Large intestine (tissue), 12 donors: ENCODE measurements around the gene SHROOM4. TPM values are rescaled to one million over a fixed set of nuclear protein-coding genes. Genes with fewer than 3 reads are reported as not detected.

Experiments
- DNase-seq, 2 donors: peaks; one replicate each; pipeline versions ENCODE4 v3.0.0 to v3.0.0-alpha.2; 2013
- H3K27ac ChIP-seq: one replicate; pipeline ENCODE4 v1.5.1; 2013; ENCODE audit warnings: low read length
- H3K27me3 ChIP-seq: 2 replicates; pipeline ENCODE4 v1.6.1; 2013; ENCODE audit warnings: low read length; ENCODE audit not compliant: control insufficient read depth, insufficient read depth
- H3K36me3 ChIP-seq: 2 replicates; pipeline ENCODE4 v1.6.1; 2013; ENCODE audit warnings: low read length; ENCODE audit not compliant: control insufficient read depth, insufficient read depth
- H3K4me1 ChIP-seq: one replicate; pipeline ENCODE4 v1.6.1; 2013; ENCODE audit warnings: low read length; ENCODE audit not compliant: control insufficient read depth, insufficient read depth
- H3K4me3 ChIP-seq: one replicate; pipeline ENCODE4 v1.5.1; 2013; ENCODE audit warnings: low read length
- H3K9me3 ChIP-seq: one replicate; pipeline ENCODE4 v1.6.1; 2013; ENCODE audit warnings: mild to moderate bottlenecking, low read depth, low read length, moderate library complexity; ENCODE audit not compliant: control insufficient read depth
- WGBS: methylation state at CpG from one replicate; pipeline ENCODE4 v1.1.5; 2013; ENCODE audit warnings: low lambda C conversion rate; ENCODE audit not compliant: insufficient coverage; 5-methylcytosine and 5-hydroxymethylcytosine counted together
- long read RNA-seq, 11 donors: transcript quantifications; one replicate each; lab custom pipeline, GENCODE V29; 2026
- polyA plus RNA-seq: library from polyadenylated mRNA; unstranded; fragments of 120-200 nt; gene quantifications from one replicate; pipeline ENCODE4 v1.2.1, GENCODE V29; 2013

SHROOM4 gene, protein sequence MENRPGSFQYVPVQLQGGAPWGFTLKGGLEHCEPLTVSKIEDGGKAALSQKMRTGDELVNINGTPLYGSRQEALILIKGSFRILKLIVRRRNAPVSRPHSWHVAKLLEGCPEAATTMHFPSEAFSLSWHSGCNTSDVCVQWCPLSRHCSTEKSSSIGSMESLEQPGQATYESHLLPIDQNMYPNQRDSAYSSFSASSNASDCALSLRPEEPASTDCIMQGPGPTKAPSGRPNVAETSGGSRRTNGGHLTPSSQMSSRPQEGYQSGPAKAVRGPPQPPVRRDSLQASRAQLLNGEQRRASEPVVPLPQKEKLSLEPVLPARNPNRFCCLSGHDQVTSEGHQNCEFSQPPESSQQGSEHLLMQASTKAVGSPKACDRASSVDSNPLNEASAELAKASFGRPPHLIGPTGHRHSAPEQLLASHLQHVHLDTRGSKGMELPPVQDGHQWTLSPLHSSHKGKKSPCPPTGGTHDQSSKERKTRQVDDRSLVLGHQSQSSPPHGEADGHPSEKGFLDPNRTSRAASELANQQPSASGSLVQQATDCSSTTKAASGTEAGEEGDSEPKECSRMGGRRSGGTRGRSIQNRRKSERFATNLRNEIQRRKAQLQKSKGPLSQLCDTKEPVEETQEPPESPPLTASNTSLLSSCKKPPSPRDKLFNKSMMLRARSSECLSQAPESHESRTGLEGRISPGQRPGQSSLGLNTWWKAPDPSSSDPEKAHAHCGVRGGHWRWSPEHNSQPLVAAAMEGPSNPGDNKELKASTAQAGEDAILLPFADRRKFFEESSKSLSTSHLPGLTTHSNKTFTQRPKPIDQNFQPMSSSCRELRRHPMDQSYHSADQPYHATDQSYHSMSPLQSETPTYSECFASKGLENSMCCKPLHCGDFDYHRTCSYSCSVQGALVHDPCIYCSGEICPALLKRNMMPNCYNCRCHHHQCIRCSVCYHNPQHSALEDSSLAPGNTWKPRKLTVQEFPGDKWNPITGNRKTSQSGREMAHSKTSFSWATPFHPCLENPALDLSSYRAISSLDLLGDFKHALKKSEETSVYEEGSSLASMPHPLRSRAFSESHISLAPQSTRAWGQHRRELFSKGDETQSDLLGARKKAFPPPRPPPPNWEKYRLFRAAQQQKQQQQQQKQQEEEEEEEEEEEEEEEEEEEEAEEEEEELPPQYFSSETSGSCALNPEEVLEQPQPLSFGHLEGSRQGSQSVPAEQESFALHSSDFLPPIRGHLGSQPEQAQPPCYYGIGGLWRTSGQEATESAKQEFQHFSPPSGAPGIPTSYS (N-terminal part only)
- 4.5 TPM for polyA plus RNA-seq
- long read RNA-seq, donor 1, full-length matches to known transcripts, result 1 of 1 reads
- long read RNA-seq, donor 1, partial matches to known transcripts, result 0 of 1 reads
- long read RNA-seq, donor 1, other reads (novel, unspliced or antisense), result 0 of 1 reads
- long read RNA-seq, donor 2, result 0 reads
- long read RNA-seq, donor 3, result 0 reads
- long read RNA-seq, donor 4, result 0 reads
- long read RNA-seq, donor 5, result 0 reads
- long read RNA-seq, donor 6, result 0 reads
- long read RNA-seq, donor 7, result 0 reads
- long read RNA-seq, donor 8, result 0 reads
- long read RNA-seq, donor 9, result 0 reads
- long read RNA-seq, donor 10, result 0 reads
- long read RNA-seq, donor 11, result 0 reads

DNA sequence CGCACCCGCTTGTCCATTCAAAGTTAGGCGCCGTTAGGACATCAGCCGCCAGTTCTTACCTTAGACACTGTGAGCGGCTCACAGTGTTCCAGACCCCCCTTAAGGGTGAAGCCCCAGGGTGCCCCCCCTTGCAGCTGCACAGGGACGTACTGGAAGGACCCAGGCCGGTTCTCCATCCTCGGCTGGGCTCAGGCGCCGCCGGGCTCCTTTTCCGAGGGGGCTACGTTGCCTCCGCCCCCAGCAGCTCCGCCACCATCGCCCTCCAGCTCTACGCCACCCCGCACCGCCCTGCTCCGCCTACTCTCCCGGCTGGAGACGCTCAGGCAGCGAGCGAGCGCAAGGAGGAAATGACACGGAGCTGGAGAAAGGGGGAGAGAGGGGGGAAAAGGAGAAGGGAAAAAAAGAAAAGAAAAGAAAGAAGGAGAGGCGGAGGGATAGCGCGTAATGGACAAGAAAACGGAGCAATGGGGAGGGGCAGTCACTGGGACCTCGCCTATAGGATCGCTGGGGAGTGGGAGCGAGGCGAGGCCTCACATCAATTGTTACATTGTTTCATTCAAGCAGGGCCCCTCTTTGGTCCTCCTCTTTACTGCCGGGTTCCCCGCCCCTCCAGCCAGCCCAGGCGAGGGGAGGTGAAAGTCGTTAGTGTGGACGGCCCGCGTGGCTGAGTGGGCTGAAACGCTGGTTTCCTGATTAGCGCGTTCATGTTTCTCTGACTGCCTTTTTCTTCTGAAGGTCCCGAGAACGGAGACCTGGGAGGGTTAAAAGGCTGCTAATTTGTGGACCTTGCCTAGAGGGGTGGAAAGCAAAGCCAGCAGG, at the start of gene SHROOM4:
TSS of gene SHROOM4 (minus strand) at position 352 of the 819 bp plus-strand sequence. CDS start at position 176, 176 bp downstream.
- H3K27ac ChIP-seq, result peak within 1 kb of the TSS; percentile 78
- WGBS, result 0% methylated on average over 6 of the region's 47 CpGs

DNA sequence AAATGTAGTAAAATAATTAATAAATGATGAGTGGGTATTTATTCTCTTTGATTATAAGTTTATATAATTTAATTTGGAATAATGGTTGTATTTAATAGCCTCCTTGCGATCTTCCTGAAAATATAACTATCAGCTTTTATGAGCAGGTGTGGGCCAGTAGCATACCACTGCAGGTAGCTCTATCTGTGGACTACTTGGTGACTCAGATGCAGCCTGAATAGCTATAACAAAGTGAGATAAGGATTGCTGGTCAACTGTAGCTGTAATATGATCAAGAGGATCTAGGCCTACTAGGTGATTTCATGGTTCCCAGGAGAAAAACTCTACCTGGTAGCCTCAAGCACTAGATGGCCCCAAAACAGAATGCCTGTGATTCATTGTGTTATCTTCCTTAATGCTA, 49.5 kb upstream of the SHROOM4 start:
- Histone ChIP-seq H3K4me3 (no peak overlapping the region), H3K36me3 (no peaks in the 10 kb centered on the region), H3K4me1 (no peaks in the 10 kb centered on the region), H3K27me3 (no peaks in the 10 kb centered on the region), H3K9me3 (no peaks in the 10 kb centered on the region), H3K27ac (no peak overlapping the region)
- WGBS, result no CpG with 5 or more reads among the region's 1 CpG
- DNase-seq, result peak; percentile 7 to 10

More for the DNA sequence above, at the start of gene SHROOM4:
- Histone ChIP-seq H3K9me3 (no peaks in the 10 kb centered on the region), H3K27me3 (no peaks in the 10 kb centered on the region), H3K4me3 (peak within 1 kb of the TSS; percentile 71), H3K36me3 (no peaks in the 10 kb centered on the region), H3K4me1 (peaks cover 6% of the 10 kb centered on the region)
- peak; percentile 38 to 74 for DNase-seq

DNA sequence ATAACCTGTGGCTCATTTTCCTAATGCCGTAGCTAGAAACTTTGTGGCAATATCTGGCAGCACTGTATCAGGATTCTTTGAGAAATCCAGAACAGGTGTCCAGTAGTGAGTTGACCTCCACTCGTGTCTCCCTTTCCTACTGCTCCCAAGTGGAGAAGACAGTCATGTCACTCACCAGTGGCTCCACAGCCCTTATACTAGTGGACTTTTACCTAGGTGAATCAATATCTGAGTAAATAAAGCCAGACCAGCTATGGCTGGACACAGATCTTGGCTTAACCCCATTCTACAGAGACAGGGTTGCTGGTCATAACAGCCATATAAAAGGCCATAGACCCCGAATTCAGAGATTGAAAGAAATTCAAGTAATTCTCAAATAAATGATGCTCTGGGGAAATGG, 46.5 kb upstream of the SHROOM4 start:
- no CpG with 5 or more reads among the region's 3 CpGs for WGBS
- Histone ChIP-seq H3K4me3 (no peak overlapping the region), H3K9me3 (no peaks in the 10 kb centered on the region), H3K27ac (no peak overlapping the region), H3K36me3 (no peaks in the 10 kb centered on the region), H3K27me3 (no peaks in the 10 kb centered on the region), H3K4me1 (no peaks in the 10 kb centered on the region)
- DNase-seq, result no peak

DNA sequence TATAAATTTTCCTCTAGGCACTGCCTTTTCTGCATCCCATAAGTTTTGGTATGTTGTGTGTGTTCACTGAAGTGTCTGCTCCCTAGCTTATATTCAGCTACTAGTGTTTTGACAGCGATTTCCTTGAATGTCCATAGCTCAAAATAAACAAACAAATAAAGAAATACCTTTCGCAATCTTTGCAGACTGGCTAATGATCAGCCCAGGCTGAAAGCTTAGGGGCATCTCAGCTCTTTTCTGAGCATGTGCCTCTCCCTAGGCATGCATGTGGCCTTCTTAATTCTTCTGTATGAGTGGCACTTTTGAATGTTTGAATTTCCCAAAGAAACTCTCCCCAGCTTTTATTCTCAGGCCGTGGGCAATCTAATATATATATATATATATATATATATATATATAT, 44.6 kb upstream of the SHROOM4 start:
- no peaks in the 10 kb centered on the region for H3K36me3 ChIP-seq
- no peak for DNase-seq
- H3K27ac ChIP-seq, result no peak overlapping the region
- H3K4me3 ChIP-seq, result no peak overlapping the region
- no peaks in the 10 kb centered on the region for H3K9me3 ChIP-seq
- no peaks in the 10 kb centered on the region for H3K27me3 ChIP-seq
- no peaks in the 10 kb centered on the region for H3K4me1 ChIP-seq
- no CpG with 5 or more reads among the region's 3 CpGs for WGBS

DNA sequence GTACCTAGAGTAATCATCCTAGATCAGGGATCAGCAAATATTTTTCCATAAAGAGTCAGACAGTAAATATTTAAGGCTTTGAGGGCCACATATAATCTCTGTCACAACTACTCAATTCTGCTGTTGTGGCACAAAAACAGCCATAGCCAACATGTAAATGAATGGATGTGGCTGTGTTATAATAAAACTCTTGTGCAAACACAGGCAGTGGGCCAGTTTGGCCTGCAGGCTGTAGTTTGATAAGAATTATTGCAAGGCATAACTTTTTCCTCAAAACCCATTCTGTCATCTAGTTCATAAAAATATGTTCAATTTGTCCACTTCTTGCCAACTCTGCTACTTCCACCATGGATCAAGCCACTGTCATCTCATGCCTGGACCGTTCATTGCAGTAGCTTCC, 39.4 kb upstream of the SHROOM4 start:
- Histone ChIP-seq H3K36me3 (no peaks in the 10 kb centered on the region), H3K27ac (no peak overlapping the region), H3K4me1 (no peaks in the 10 kb centered on the region), H3K27me3 (no peaks in the 10 kb centered on the region), H3K9me3 (no peaks in the 10 kb centered on the region), H3K4me3 (no peak overlapping the region)
- no peak for DNase-seq
- no CpG with 5 or more reads among the region's 1 CpG for whole genome bisulfite sequencing

DNA sequence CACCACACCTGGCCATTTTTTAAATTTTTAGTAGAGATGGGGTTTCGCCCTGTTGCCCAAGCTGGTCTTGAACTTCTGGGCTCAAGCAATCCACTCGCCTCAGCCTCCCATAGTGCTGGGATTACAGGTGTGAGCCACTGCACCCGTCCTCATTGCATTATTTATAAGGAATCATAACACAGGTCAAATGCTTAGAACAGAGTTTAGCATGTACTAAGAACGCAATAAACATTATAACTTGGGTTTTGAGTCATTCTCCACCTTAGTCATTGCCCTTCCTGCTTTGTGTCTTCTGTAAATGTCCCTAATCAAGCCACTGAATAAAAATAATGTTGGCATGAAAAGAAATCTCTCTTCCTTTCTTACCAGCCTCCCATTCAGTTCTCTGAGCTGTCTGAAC, 38.5 kb upstream of the SHROOM4 start:
- no peak overlapping the region for H3K27ac ChIP-seq
- no CpG with 5 or more reads among the region's 4 CpGs for WGBS
- no peaks in the 10 kb centered on the region for H3K36me3 ChIP-seq
- H3K27me3 ChIP-seq, result no peaks in the 10 kb centered on the region
- no peak overlapping the region for H3K4me3 ChIP-seq
- DNase-seq, result no peak
- no peaks in the 10 kb centered on the region for H3K9me3 ChIP-seq
- no peaks in the 10 kb centered on the region for H3K4me1 ChIP-seq

DNA sequence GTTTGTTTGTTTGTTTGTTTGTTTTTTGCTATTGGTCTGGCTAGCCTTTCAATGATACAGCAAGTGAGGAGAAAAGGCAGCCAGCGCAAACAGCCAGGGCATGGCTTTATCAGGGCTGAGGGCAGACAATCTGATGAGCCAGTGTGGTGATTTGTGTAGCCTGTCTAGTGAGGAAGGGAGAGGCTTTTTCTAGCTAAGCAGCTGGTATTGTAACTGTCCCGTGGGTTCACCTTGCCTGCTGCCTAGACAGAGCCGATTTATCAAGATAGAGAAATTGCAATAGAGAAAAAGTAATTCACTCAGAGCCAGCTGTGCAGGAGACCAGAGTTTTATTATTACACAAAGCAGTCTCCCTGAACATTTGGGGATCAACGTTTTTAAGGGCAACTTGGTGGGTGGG, 28.2 kb upstream of the SHROOM4 start:
- no peaks in the 10 kb centered on the region for H3K36me3 ChIP-seq
- no peak overlapping the region for H3K27ac ChIP-seq
- H3K4me1 ChIP-seq, result no peaks in the 10 kb centered on the region
- no peaks in the 10 kb centered on the region for H3K27me3 ChIP-seq
- no peaks in the 10 kb centered on the region for H3K9me3 ChIP-seq
- no CpG with 5 or more reads among the region's 4 CpGs for WGBS
- H3K4me3 ChIP-seq, result no peak overlapping the region
- DNase-seq, result no peak

DNA sequence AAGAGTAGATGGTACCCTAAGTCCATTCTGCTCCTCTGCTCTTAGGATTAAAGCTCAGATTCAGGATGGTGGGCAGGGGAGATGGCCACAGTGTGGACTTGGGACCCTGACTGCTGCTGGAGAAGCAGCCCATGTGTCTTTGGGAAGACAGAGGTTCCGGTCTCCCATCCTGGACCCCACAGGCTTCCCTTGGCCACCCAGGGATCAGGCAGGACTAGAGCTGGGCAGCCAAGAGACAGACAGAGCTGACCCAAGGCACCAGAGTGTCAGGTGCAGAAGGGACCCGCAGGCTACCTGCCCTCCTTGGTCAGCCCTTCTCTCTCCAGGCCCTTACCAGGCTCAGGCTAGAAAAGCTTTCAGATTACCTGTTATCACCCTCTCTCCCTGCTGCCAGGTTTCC, 25.7 kb upstream of the SHROOM4 start:
- Histone ChIP-seq H3K4me1 (no peaks in the 10 kb centered on the region), H3K9me3 (no peaks in the 10 kb centered on the region), H3K27ac (no peak overlapping the region), H3K36me3 (no peaks in the 10 kb centered on the region), H3K4me3 (no peak overlapping the region), H3K27me3 (no peaks in the 10 kb centered on the region)
- no CpG with 5 or more reads among the region's 2 CpGs for WGBS
- DNase-seq, result no peak

DNA sequence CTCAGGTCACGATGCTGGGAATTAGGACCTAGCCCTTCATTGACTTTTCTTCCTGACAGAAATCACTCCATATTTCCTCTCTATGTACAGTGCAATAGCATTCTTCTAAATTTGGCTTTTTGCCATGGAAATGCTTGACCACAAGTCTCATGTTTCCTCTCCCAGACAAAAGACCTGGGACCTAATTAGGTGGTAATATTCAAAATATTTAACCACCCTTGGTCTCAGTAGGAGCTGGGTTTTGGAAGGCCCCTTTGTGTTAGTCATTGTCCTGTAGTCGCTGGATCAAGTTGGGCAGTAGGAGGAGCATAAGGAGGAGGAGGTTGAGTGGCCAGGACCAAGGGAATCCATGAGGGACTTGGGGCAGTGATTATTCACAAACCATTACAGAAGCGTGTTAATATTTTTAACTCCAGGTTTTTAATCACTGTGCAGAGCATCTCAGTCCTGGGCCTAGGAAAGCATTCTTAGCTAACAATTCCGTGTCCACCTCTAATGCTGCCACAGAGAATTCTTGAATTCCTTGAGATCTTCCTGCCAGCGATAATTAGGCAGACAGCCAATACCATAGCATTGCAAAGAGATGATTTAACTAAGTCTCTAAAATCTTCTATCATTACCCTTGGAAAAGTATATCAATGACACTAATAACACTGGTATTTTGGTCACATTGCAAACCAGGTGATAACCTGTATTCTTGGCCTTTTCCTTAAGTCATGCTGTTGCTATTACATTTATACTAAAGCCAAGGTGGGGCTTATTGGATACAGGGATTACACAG, 25.0 kb upstream of the SHROOM4 start:
- Histone ChIP-seq H3K36me3 (no peaks in the 10 kb centered on the region), H3K4me1 (no peaks in the 10 kb centered on the region), H3K4me3 (no peak overlapping the region), H3K27ac (no peak overlapping the region), H3K9me3 (no peaks in the 10 kb centered on the region), H3K27me3 (no peaks in the 10 kb centered on the region)
- no CpG with 5 or more reads among the region's 5 CpGs for WGBS
- no peak for DNase-seq
